Keratinocyte (primary cell): ENCODE measurements around the gene KCNC1. TPM values are rescaled to one million over a fixed set of nuclear protein-coding genes. Genes with fewer than 3 reads are reported as not detected.

Source experiments
- DNase-seq: peaks from one replicate; pipeline ENCODE4 v3.0.0-alpha.2; 2011; ENCODE audit warnings: low read depth, missing footprints, low spot score
- FAIRE-seq: peaks from 2 replicates; lab custom pipeline; 2011; peaks lifted over from hg19 to GRCh38; lab: Jason Lieb, UNC
- H2AFZ ChIP-seq: 2 replicates; pipeline ENCODE4 v1.6.0; 2012; ENCODE audit warnings: low read length, control low read depth, inconsistent platforms; ENCODE audit not compliant: control insufficient read depth
- H3K27ac ChIP-seq: 2 replicates; pipeline ENCODE4 v1.5.1; 2011; ENCODE audit warnings: low read length; ENCODE audit not compliant: control insufficient read depth, insufficient read depth
- H3K27me3 ChIP-seq: 3 replicates; pipeline ENCODE4 v1.6.0; 2011; ENCODE audit warnings: low read length; ENCODE audit not compliant: control insufficient read depth, insufficient read depth; ENCODE audit errors: extremely low read depth
- H3K36me3 ChIP-seq, 2 experiments: 2 replicates in 1 of 2; 3 replicates in 1 of 2; pipeline ENCODE4 v1.5.1; 2011; ENCODE audit warnings: low read length in 2 of 2, mild to moderate bottlenecking in 1 of 2; ENCODE audit not compliant: control insufficient read depth in 2 of 2, insufficient read depth in 2 of 2; ENCODE audit errors: extremely low read depth in 1 of 2
- H3K4me1 ChIP-seq: 3 replicates; pipeline ENCODE4 v1.5.1; 2011; ENCODE audit warnings: low read length; ENCODE audit not compliant: control insufficient read depth, insufficient read depth; ENCODE audit errors: extremely low read depth
- H3K4me2 ChIP-seq: 3 replicates; pipeline ENCODE4 v1.6.0; 2011; ENCODE audit warnings: low read depth, low read length; ENCODE audit not compliant: control insufficient read depth, insufficient read depth; ENCODE audit errors: extremely low read depth
- H3K4me3 ChIP-seq, 3 experiments: fragments of 200-600 bp in 1 of 3; sonication (generic) in 1 of 3; 2 replicates in 2 of 3; 3 replicates in 1 of 3; pipeline ENCODE4 v1.5.1; 2011 to 2016; ENCODE audit warnings: low read length in 3 of 3, mild to moderate bottlenecking in 3 of 3, control low read depth in 2 of 3, inconsistent platforms in 1 of 3, low read depth in 1 of 3, mixed read lengths in 1 of 3, mixed run types in 1 of 3, moderate library complexity in 1 of 3; ENCODE audit not compliant: control insufficient read depth in 2 of 3, insufficient read depth in 2 of 3; ENCODE audit errors: extremely low read depth in 1 of 3
- H3K79me2 ChIP-seq: 2 replicates; pipeline ENCODE4 v1.6.0; 2012; ENCODE audit warnings: low read length; ENCODE audit not compliant: control insufficient read depth, insufficient read depth
- H3K9ac ChIP-seq: 3 replicates; pipeline ENCODE4 v1.6.0; 2011; ENCODE audit warnings: low read length; ENCODE audit not compliant: control insufficient read depth, insufficient read depth; ENCODE audit errors: extremely low read depth
- H3K9me1 ChIP-seq: 3 replicates; pipeline ENCODE4 v1.6.0; 2011; ENCODE audit warnings: low read length; ENCODE audit not compliant: control insufficient read depth, insufficient read depth; ENCODE audit errors: extremely low read depth
- H3K9me3 ChIP-seq: 2 replicates; pipeline ENCODE4 v1.5.1; 2012; ENCODE audit warnings: low read depth, low read length; ENCODE audit not compliant: control insufficient read depth
- H4K20me1 ChIP-seq: 3 replicates; pipeline ENCODE4 v1.6.0; 2011; ENCODE audit warnings: low read length; ENCODE audit not compliant: control insufficient read depth, insufficient read depth; ENCODE audit errors: extremely low read depth
- CTCF ChIP-seq, 3 experiments: IDR thresholded peaks in 1 of 3; conservative IDR thresholded peaks in 1 of 3; optimal IDR thresholded peaks in 1 of 3; 2 replicates in 2 of 3; 3 replicates in 1 of 3; pipeline versions ENCODE3 to v1.5.1; 2011; ENCODE audit warnings: low read length in 3 of 3, mild to moderate bottlenecking in 3 of 3, moderate library complexity in 2 of 3, control low read depth in 1 of 3, inconsistent platforms in 1 of 3; ENCODE audit not compliant: insufficient read depth in 2 of 3; ENCODE audit errors: extremely low read depth in 1 of 3
- EZH2 ChIP-seq: IDR thresholded peaks from one replicate; pipeline ENCODE4 v1.6.1; 2012; ENCODE audit warnings: inconsistent platforms, mild to moderate bottlenecking, low read length, moderate library complexity
- dilution Hi-C: fragments of 300-500 bp; cut with MboI; formaldehyde crosslinking; loops from one replicate; pipeline ENCODE4 v1.7.0; 2020; ENCODE audit warnings: low sequenced_read_pairs; ENCODE audit not compliant: extremely low pct_ligation_motif_present
- polyA plus RNA-seq, 5 experiments: library from polyadenylated mRNA; depleted of rRNA in 3 of 5; stranded (reverse) in 3 of 5; stranded (forward) in 1 of 5; unstranded in 1 of 5; fragments of >200 nt; gene quantifications; 1 replicate in 1 of 5; 2 replicates in 3 of 5; 3 replicates in 1 of 5; pipeline versions ENCODE4 v1.2.1 to v1.2.3, GENCODE V29; 2011 to 2012; ENCODE audit warnings: missing spikeins in 2 of 5, low read depth in 1 of 5, low replicate concordance in 1 of 5

Gene KCNC1
- polyA plus RNA-seq, 1 donor (not counting 4 experiments of a cell fraction or from before 2014, with no cell fraction given), result not detected

GRCh38 chr11:17733261-17733660, 1.3 kb upstream of the KCNC1 start:
- H4K20me1 ChIP-seq, result peaks cover 4% of the 10 kb centered on the region
- no peak overlapping the region for H3K4me3 ChIP-seq
- DNase-seq (no peak), FAIRE-seq (no peak)
- no peaks in the 10 kb centered on the region for H3K4me1 ChIP-seq
- H3K9me3 ChIP-seq, result no peaks in the 10 kb centered on the region
- H3K9me1 ChIP-seq, result no peaks in the 10 kb centered on the region
- H2AFZ ChIP-seq, result no peak overlapping the region
- H3K27ac ChIP-seq, result no peak overlapping the region
- peaks cover 49% of the 10 kb centered on the region for H3K27me3 ChIP-seq
- TF ChIP-seq EZH2, result no peak
- H3K4me2 ChIP-seq, result no peak overlapping the region
- dilution Hi-C loops, result no loop called here
- no peaks in the 10 kb centered on the region for H3K36me3 ChIP-seq
- H3K9ac ChIP-seq, result no peak overlapping the region
- H3K79me2 ChIP-seq, result no peaks in the 10 kb centered on the region

- dilution Hi-C loops, result no loop called here
- Histone ChIP-seq H3K9ac (no peak overlapping the region), H3K4me2 (no peak overlapping the region), H3K9me3 (no peaks in the 10 kb centered on the region), H3K27me3 (peaks cover 52% of the 10 kb centered on the region), H4K20me1 (peaks cover 4% of the 10 kb centered on the region), H2AFZ (no peak overlapping the region), H3K4me1 (no peaks in the 10 kb centered on the region), H3K9me1 (no peaks in the 10 kb centered on the region), H3K27ac (no peak overlapping the region), H3K79me2 (no peaks in the 10 kb centered on the region), H3K36me3 (no peaks in the 10 kb centered on the region), H3K4me3 (peak overlapping the region in 1 of 3 experiments; percentile 13)
- DNase-seq (no peak), FAIRE-seq (no peak)
- TF ChIP-seq CTCF (optimal IDR thresholded peaks at IDR 0.05 in 1 of 3, IDR thresholded peaks at IDR 0.05 in 1 of 3, conservative IDR thresholded peaks at IDR 0.05 in 1 of 3; ENCODE audit: extremely low read depth in 1 of 3, insufficient read depth in 2 of 3, low read length in 3 of 3), result no peak
- peak; percentile 24 for TF ChIP-seq EZH2
These were observed 621 bp downstream of the KCNC1 start for GRCh38 chr11:17734986-17735817.
